Ovary (tissue), 3 donors: ENCODE data around the gene ARHGDIA.

Experiments
- POLR2A ChIP-seq: fragments of 450-650 bp; IDR thresholded peaks from one replicate; pipeline ENCODE4 v1.6.1; 2017; ENCODE audit warnings: antibody characterized with exemption, mild to moderate bottlenecking, moderate library complexity
- TF ChIP-seq, protein P1 (sequence below), 3 donors: fragments of 450-650 bp in 2 of 3; fragments of 200-600 bp in 1 of 3; IDR thresholded peaks; one replicate each; pipeline versions ENCODE4 v1.5.1 to v1.8.0; 2016 to 2022; ENCODE audit warnings: antibody characterized with exemption in 3 of 3, mild to moderate bottlenecking in 1 of 3
- donor health status: DM: no; HTN: no; CAD: no.

DNA sequence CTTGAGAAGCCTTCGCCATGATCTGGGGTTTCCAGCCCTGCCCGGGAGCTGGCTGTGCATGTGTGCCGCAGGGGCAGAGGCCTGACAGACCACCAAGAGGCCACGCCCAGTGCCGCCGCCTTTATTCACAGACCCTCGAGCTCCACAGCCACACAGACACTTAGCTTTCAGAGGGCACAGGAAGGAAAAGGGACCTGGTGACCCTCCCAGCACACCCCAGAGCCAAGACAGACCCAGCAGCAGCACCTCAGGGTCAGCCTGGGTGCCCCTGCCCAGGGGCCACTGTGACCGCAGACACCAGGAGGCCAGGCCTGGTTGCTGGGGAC lies 48.9 kb downstream of the ARHGDIA start:
- TF ChIP-seq, protein P1, sequence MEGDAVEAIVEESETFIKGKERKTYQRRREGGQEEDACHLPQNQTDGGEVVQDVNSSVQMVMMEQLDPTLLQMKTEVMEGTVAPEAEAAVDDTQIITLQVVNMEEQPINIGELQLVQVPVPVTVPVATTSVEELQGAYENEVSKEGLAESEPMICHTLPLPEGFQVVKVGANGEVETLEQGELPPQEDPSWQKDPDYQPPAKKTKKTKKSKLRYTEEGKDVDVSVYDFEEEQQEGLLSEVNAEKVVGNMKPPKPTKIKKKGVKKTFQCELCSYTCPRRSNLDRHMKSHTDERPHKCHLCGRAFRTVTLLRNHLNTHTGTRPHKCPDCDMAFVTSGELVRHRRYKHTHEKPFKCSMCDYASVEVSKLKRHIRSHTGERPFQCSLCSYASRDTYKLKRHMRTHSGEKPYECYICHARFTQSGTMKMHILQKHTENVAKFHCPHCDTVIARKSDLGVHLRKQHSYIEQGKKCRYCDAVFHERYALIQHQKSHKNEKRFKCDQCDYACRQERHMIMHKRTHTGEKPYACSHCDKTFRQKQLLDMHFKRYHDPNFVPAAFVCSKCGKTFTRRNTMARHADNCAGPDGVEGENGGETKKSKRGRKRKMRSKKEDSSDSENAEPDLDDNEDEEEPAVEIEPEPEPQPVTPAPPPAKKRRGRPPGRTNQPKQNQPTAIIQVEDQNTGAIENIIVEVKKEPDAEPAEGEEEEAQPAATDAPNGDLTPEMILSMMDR (IDR thresholded peaks at IDR 0.05): no peak
- TF ChIP-seq POLR2A: no peak
